HG02759 (cell line): ENCODE measurements around the gene NDUFAF3.

Experiments
- ATAC-seq: cut with Tn5 transposase; IDR thresholded peaks from one replicate; pipeline ENCODE4 v1.9.1; 2021; ENCODE audit warnings: mild to moderate bottlenecking, moderate library complexity; ENCODE audit not compliant: unreplicated experiment

The NDUFAF3 gene

DNA sequence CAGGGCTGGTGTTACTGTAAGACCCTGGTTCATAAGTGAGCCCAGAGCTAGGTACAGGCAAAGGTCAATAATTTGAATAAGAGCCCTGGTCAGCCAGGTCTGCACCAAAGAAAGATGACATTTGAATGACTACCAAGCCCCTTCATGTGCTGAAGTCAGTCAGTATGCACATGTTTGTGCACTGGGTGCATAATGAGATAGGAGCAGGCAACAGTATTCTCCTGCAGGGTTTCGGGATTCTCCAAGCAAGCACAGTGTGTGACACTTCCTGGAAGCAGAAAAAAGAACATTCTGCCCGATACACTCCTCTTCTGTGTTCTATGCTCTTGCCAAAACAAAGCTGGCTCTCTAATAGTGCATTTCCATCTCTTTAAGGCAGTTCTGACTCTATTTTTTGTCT, 12.7 kb downstream of the NDUFAF3 start:
- no peak for ATAC-seq

- ATAC-seq, result no peak
These were observed 13.4 kb downstream of the NDUFAF3 start for GRCh38 chr3:49035281-49035680.

DNA sequence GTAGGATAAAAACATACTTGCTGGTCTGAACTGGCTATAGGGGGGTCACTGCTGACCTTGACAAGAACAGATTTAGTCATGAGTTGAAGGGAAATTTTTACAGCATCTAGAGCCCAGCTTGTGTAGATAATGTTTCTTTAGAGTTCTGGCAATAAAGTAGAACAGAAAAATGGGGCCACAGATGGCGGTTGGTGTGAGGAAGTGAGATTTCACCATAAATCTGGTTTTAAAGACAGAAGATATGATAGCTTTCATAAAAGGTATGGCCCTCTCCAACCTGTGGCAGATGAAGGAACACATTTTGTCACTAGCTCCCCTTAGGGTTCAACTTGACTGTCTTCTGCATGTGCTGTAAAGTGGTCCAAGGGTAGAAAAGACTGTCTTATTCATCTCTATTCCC, 31.6 kb downstream of the NDUFAF3 start:
- ATAC-seq, result no peak

- no peak for ATAC-seq
These were observed 32.5 kb downstream of the NDUFAF3 start for GRCh38 chr3:49054344-49054862.

- no peak for ATAC-seq
These were observed 35.3 kb downstream of the NDUFAF3 start for GRCh38 chr3:49057268-49057667.

GRCh38 chr3:49058011-49058410, 36.1 kb downstream of the NDUFAF3 start:
- no peak for ATAC-seq
